K562 (cell line): ENCODE results near the gene INTS2.

Experiments used
- DACH1 ChIP-seq: fragments of 450-650 bp; IDR thresholded peaks from 2 replicates; pipeline ENCODE4 v1.6.1; 2018; ENCODE audit not compliant: partially characterized antibody
- ELF1 ChIP-seq: fragments of 200-800 bp; sonication (Bioruptor generic); IDR thresholded peaks from 2 replicates; pipeline ENCODE4 v1.6.1; 2016; ENCODE audit warnings: missing genetic modification characterization, missing compliant biosample characterization
- GTF2F1 ChIP-seq: IDR thresholded peaks from 2 replicates; pipeline ENCODE4 v1.6.1; 2011; ENCODE audit warnings: low read depth, low read length, improper control_type of control experiment
- MCM2 ChIP-seq: fragments of 450-650 bp; IDR thresholded peaks from 2 replicates; pipeline ENCODE4 v1.6.1; 2017; ENCODE audit warnings: low read depth, mild to moderate bottlenecking
- MYNN ChIP-seq, 2 experiments: sonication (generic); formaldehyde crosslinking in 1 of 2; IDR thresholded peaks; 2 replicates each; pipeline versions ENCODE4 v1.5.0 to v1.6.1; 2016 to 2020; ENCODE audit warnings: antibody characterized with exemption in 1 of 2, missing genetic modification reagents in 1 of 2
- NCOA1 ChIP-seq: fragments of 450-650 bp; IDR thresholded peaks from 2 replicates; pipeline ENCODE4 v1.6.1; 2016; ENCODE audit warnings: low read depth
- RAD51 ChIP-seq: fragments of 450-650 bp; IDR thresholded peaks from 2 replicates; pipeline ENCODE4 v1.7.1; 2016; ENCODE audit warnings: low read depth, mild to moderate bottlenecking, borderline replicate concordance
- ZFX ChIP-seq: sonication (generic); formaldehyde crosslinking; IDR thresholded peaks from 2 replicates; pipeline ENCODE4 v1.8.0; 2022; ENCODE audit warnings: mild to moderate bottlenecking, missing genetic modification reagents, moderate library complexity
- ZSCAN29 ChIP-seq: fragments of 450-650 bp; IDR thresholded peaks from 2 replicates; pipeline ENCODE4 v1.6.1; 2017
- TF ChIP-seq, protein P1 (sequence below): IDR thresholded peaks from 2 replicates; pipeline ENCODE4 v1.6.1; 2016; ENCODE audit warnings: missing genetic modification characterization, missing compliant biosample characterization
- TF ChIP-seq, protein P2 (sequence below), 3 experiments: IDR thresholded peaks in 2 of 3; conservative IDR thresholded peaks in 1 of 3; 2 replicates each; pipeline ENCODE4 v1.5.1; 2011 to 2012; ENCODE audit warnings: low read length in 3 of 3, mild to moderate bottlenecking in 3 of 3, control low read depth in 2 of 3, improper control_type of control experiment in 1 of 3, inconsistent platforms in 1 of 3, low read depth in 1 of 3, mixed read lengths in 1 of 3, moderate library complexity in 1 of 3; ENCODE audit not compliant: insufficient read depth in 2 of 3

DNA sequence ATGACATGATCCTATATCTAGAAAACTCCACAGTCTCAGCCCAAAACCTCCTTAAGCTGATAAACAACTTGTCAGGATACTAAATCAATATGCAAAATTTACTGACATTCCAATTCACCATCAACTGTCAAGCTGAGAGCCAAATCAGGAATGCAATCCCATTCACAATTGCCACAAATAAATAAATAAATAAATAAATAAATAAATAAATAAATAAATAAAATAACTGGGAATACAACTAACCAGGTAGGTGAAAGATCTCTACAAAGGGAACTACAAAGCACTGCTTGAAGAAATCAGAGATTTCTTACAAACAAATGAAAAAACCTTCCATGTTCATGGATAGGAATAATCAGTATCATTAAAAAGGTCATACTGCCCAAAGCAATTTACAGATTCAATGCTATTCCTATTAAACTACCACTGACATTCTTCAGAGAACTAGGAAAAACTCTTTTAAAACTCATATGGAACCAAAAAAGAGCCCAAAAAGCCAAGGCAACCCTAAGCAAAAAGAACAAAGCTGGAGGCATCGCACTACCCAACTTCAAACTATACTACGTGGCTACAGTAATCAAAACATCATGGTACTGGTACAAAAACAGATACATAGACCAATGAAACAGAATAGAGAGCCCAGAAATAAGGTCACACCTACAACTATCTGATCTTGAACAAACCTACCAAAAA, 102.2 kb downstream of the INTS2 start:
- TF ChIP-seq ZFX (CRISPR knock-in tag) = no peak
- TF ChIP-seq, protein P1, sequence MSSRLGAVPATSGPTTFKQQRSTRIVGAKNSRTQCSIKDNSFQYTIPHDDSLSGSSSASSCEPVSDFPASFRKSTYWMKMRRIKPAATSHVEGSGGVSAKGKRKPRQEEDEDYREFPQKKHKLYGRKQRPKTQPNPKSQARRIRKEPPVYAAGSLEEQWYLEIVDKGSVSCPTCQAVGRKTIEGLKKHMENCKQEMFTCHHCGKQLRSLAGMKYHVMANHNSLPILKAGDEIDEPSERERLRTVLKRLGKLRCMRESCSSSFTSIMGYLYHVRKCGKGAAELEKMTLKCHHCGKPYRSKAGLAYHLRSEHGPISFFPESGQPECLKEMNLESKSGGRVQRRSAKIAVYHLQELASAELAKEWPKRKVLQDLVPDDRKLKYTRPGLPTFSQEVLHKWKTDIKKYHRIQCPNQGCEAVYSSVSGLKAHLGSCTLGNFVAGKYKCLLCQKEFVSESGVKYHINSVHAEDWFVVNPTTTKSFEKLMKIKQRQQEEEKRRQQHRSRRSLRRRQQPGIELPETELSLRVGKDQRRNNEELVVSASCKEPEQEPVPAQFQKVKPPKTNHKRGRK (tag) = no peak
- no peak for TF ChIP-seq MCM2
- no peak for TF ChIP-seq ELF1
- TF ChIP-seq MYNN (IDR thresholded peaks at IDR 0.05) = no peak
- TF ChIP-seq MYNN (CRISPR knock-in tag; IDR thresholded peaks at IDR 0.05) = no peak
- TF ChIP-seq NCOA1 = no peak
- TF ChIP-seq ZSCAN29 = no peak
- TF ChIP-seq RAD51 = no peak
- TF ChIP-seq, protein P2, sequence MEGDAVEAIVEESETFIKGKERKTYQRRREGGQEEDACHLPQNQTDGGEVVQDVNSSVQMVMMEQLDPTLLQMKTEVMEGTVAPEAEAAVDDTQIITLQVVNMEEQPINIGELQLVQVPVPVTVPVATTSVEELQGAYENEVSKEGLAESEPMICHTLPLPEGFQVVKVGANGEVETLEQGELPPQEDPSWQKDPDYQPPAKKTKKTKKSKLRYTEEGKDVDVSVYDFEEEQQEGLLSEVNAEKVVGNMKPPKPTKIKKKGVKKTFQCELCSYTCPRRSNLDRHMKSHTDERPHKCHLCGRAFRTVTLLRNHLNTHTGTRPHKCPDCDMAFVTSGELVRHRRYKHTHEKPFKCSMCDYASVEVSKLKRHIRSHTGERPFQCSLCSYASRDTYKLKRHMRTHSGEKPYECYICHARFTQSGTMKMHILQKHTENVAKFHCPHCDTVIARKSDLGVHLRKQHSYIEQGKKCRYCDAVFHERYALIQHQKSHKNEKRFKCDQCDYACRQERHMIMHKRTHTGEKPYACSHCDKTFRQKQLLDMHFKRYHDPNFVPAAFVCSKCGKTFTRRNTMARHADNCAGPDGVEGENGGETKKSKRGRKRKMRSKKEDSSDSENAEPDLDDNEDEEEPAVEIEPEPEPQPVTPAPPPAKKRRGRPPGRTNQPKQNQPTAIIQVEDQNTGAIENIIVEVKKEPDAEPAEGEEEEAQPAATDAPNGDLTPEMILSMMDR (IDR thresholded peaks at IDR 0.05 in 2 of 3, conservative IDR thresholded peaks at IDR 0.05 in 1 of 3; ENCODE audit: insufficient read depth in 2 of 3, low read depth in 1 of 3, low read length in 3 of 3) = no peak
- no peak for TF ChIP-seq GTF2F1
- no peak for TF ChIP-seq DACH1
